H1 (cell line): ENCODE results near the gene CACNA1B. TPM values are rescaled to one million over a fixed set of nuclear protein-coding genes. Genes with fewer than 3 reads are reported as not detected.

Experiments
- CTCF ChIA-PET: fragments of 300-600 bp; sonication (Branson Sonifier 250); formaldehyde crosslinking; loops from one replicate; lab custom pipeline; 2021; ENCODE audit not compliant: partially characterized antibody; lab: Charles Lee
- POLR2A ChIA-PET: fragments of 300-600 bp; sonication (Branson Sonifier 250); formaldehyde crosslinking; loops from one replicate; lab custom pipeline; 2021; ENCODE audit warnings: inconsistent platforms; ENCODE audit not compliant: partially characterized antibody; lab: Charles Lee
- DNase-seq, 2 experiments: peaks; one replicate each; pipeline versions ENCODE4 v3.0.0 to v3.0.0-alpha.2; 2010 to 2022; ENCODE audit warnings: low spot score in 2 of 2, low read depth in 1 of 2, mixed read lengths in 1 of 2
- FAIRE-seq: peaks from 2 replicates; lab custom pipeline; 2011; peaks lifted over from hg19 to GRCh38; lab: Jason Lieb, UNC
- H2AFZ ChIP-seq: 2 replicates; pipeline ENCODE4 v1.8.1; 2012; ENCODE audit warnings: low read length, inconsistent platforms
- H2AK5ac ChIP-seq: 2 replicates; pipeline ENCODE4 v1.6.1; 2013; ENCODE audit warnings: low read depth, low read length
- H2BK120ac ChIP-seq: replicated peaks from 2 replicates; pipeline ENCODE3; 2013; ENCODE audit warnings: low read depth, low read length, inconsistent platforms
- H2BK12ac ChIP-seq: 2 replicates; pipeline ENCODE4 v1.6.1; 2013; ENCODE audit warnings: low read depth, low read length
- H2BK15ac ChIP-seq: 2 replicates; pipeline ENCODE4 v1.6.1; 2013; ENCODE audit warnings: low read length
- H2BK20ac ChIP-seq: 2 replicates; pipeline ENCODE4 v1.6.1; 2013; ENCODE audit warnings: low read length
- H2BK5ac ChIP-seq: 2 replicates; pipeline ENCODE4 v1.6.1; 2013; ENCODE audit warnings: low read depth, low read length
- H3K14ac ChIP-seq: 2 replicates; pipeline ENCODE4 v1.6.1; 2013; ENCODE audit warnings: inconsistent platforms; ENCODE audit not compliant: insufficient read length
- H3K18ac ChIP-seq: 2 replicates; pipeline ENCODE4 v1.6.1; 2013; ENCODE audit warnings: low read length; ENCODE audit errors: extremely low read depth
- H3K23ac ChIP-seq: 2 replicates; pipeline ENCODE4 v1.6.1; 2013; ENCODE audit warnings: inconsistent platforms; ENCODE audit not compliant: insufficient read length
- H3K23me2 ChIP-seq: 2 replicates; pipeline ENCODE4 v1.6.1; 2013; ENCODE audit warnings: low read depth, low read length
- H3K27ac ChIP-seq: 2 replicates; pipeline ENCODE4 v1.6.1; 2011; ENCODE audit warnings: low read depth, low read length, inconsistent platforms
- H3K27me3 ChIP-seq, 4 experiments: replicated peaks in 1 of 4; 1 replicate in 1 of 4; 2 replicates in 3 of 4; pipeline versions ENCODE4 v1.6.1 to v1.8.1; 2011 to 2013; ENCODE audit warnings: low read length in 3 of 4, mild to moderate bottlenecking in 3 of 4, inconsistent platforms in 2 of 4, mixed read lengths in 2 of 4, moderate library complexity in 1 of 4; ENCODE audit not compliant: control insufficient read depth in 3 of 4, insufficient read depth in 3 of 4; ENCODE audit errors: extremely low read depth in 1 of 4
- H3K36me3 ChIP-seq, 4 experiments: 2 replicates each; pipeline versions ENCODE4 v1.6.1 to v1.8.1; 2011 to 2013; ENCODE audit warnings: mild to moderate bottlenecking in 4 of 4, low read length in 3 of 4, moderate library complexity in 2 of 4, control low read depth in 1 of 4, inconsistent platforms in 1 of 4; ENCODE audit not compliant: insufficient read depth in 4 of 4, control insufficient read depth in 2 of 4
- H3K4ac ChIP-seq: replicated peaks from 2 replicates; pipeline ENCODE3; 2013; ENCODE audit warnings: low read length, low read depth, mixed read lengths, inconsistent platforms; ENCODE audit not compliant: insufficient read length
- H3K4me1 ChIP-seq, 4 experiments: replicated peaks in 1 of 4; 1 replicate in 1 of 4; 2 replicates in 3 of 4; pipeline versions ENCODE4 v1.6.1 to v1.8.1; 2011 to 2013; ENCODE audit warnings: low read length in 3 of 4, inconsistent platforms in 2 of 4, mixed read lengths in 1 of 4; ENCODE audit not compliant: insufficient read depth in 4 of 4, control insufficient read depth in 3 of 4
- H3K4me2 ChIP-seq, 2 experiments: 2 replicates each; pipeline versions ENCODE4 v1.6.1 to v1.8.1; 2011 to 2013; ENCODE audit warnings: low read depth in 2 of 2, low read length in 2 of 2, control low read depth in 1 of 2, inconsistent platforms in 1 of 2, mild to moderate bottlenecking in 1 of 2; ENCODE audit not compliant: insufficient read depth in 1 of 2
- H3K4me3 ChIP-seq, 4 experiments: fragments of 200-600, 300-600 bp in 1 of 4; sonication (generic), shearing (Covaris generic), sonication (Bioruptor Twin) in 1 of 4; 2 replicates each; pipeline versions ENCODE4 v1.5.1 to v1.8.1; 2011 to 2016; ENCODE audit warnings: low read length in 4 of 4, low read depth in 3 of 4, control low read depth in 2 of 4, inconsistent platforms in 2 of 4, mild to moderate bottlenecking in 2 of 4, mixed read lengths in 1 of 4, moderate library complexity in 1 of 4; ENCODE audit not compliant: insufficient read depth in 2 of 4; ENCODE audit errors: extremely low read depth in 1 of 4
- H3K56ac ChIP-seq: replicated peaks from 2 replicates; pipeline ENCODE3; 2013; ENCODE audit warnings: low read depth, mild to moderate bottlenecking, mixed read lengths, low read length, inconsistent platforms; ENCODE audit not compliant: insufficient read length
- H3K79me1 ChIP-seq: 2 replicates; pipeline ENCODE4 v1.6.1; 2013; ENCODE audit warnings: low read depth, low read length, control low read depth
- H3K79me2 ChIP-seq, 2 experiments: 2 replicates each; pipeline versions ENCODE4 v1.6.1 to v1.8.1; 2012 to 2013; ENCODE audit warnings: low read length in 2 of 2, mild to moderate bottlenecking in 2 of 2, inconsistent platforms in 1 of 2; ENCODE audit not compliant: insufficient read depth in 2 of 2, control insufficient read depth in 1 of 2
- H3K9ac ChIP-seq, 4 experiments: replicated peaks in 1 of 4; 1 replicate in 1 of 4; 2 replicates in 3 of 4; pipeline versions ENCODE4 v1.6.1 to v1.8.1; 2011 to 2013; ENCODE audit warnings: low read depth in 3 of 4, low read length in 3 of 4, control low read depth in 2 of 4, mild to moderate bottlenecking in 2 of 4, moderate library complexity in 2 of 4, inconsistent platforms in 1 of 4; ENCODE audit errors: extremely low read depth in 1 of 4
- H3K9me3 ChIP-seq, 2 experiments: 2 replicates each; pipeline versions ENCODE4 v1.6.1 to v1.8.1; 2012 to 2013; ENCODE audit warnings: mild to moderate bottlenecking in 2 of 2, moderate library complexity in 2 of 2, control low read depth in 1 of 2, inconsistent platforms in 1 of 2, low read depth in 1 of 2, low read length in 1 of 2, mixed read lengths in 1 of 2; ENCODE audit not compliant: insufficient read depth in 2 of 2
- H4K20me1 ChIP-seq, 2 experiments: replicated peaks in 1 of 2; 2 replicates each; pipeline versions ENCODE3 to v1.8.1; 2011 to 2013; ENCODE audit warnings: inconsistent platforms in 2 of 2, low read length in 2 of 2, mild to moderate bottlenecking in 1 of 2; ENCODE audit not compliant: insufficient read depth in 2 of 2, control insufficient read depth in 1 of 2
- H4K5ac ChIP-seq: 2 replicates; pipeline ENCODE4 v1.6.1; 2013; ENCODE audit warnings: low read length, low read depth, mixed read lengths, inconsistent platforms; ENCODE audit not compliant: insufficient read length
- H4K8ac ChIP-seq: 2 replicates; pipeline ENCODE4 v1.8.0; 2013; ENCODE audit warnings: mild to moderate bottlenecking, moderate library complexity, low read length, inconsistent platforms; ENCODE audit not compliant: insufficient read depth; ENCODE audit errors: extremely low read depth
- H4K91ac ChIP-seq: replicated peaks from 2 replicates; pipeline ENCODE3; 2013; ENCODE audit warnings: low read length, mixed read lengths, inconsistent platforms; ENCODE audit not compliant: insufficient read length
- CBX8 ChIP-seq: fragments of 300-800, 300-1000 bp; sonication (generic); IDR thresholded peaks from 2 replicates; pipeline ENCODE4 v1.7.1; 2016; ENCODE audit warnings: low read depth, low read length, borderline replicate concordance
- CEBPB ChIP-seq: IDR thresholded peaks from 2 replicates; pipeline ENCODE4 v1.6.1; 2012; ENCODE audit warnings: low read depth, low read length
- EP300 ChIP-seq, 2 experiments: IDR thresholded peaks; 1 replicate in 1 of 2; 2 replicates in 1 of 2; pipeline ENCODE4 v1.6.1; 2011 to 2012; ENCODE audit warnings: low read depth in 2 of 2, low read length in 2 of 2, mild to moderate bottlenecking in 2 of 2, borderline replicate concordance in 1 of 2, inconsistent platforms in 1 of 2, moderate library complexity in 1 of 2
- EZH2 ChIP-seq: fragments of 200-600 bp; sonication (generic); IDR thresholded peaks from 2 replicates; pipeline ENCODE4 v1.7.1; 2012; ENCODE audit warnings: low read depth, mild to moderate bottlenecking, moderate library complexity, low read length, inconsistent platforms; ENCODE audit not compliant: severe bottlenecking
- JUND ChIP-seq: IDR thresholded peaks from 2 replicates; pipeline ENCODE4 v1.6.1; 2011; ENCODE audit warnings: mild to moderate bottlenecking, improper control_type of control experiment, low read length
- KDM5A ChIP-seq: fragments of 200-600 bp; IDR thresholded peaks from 2 replicates; pipeline ENCODE4 v1.7.1; 2012; ENCODE audit warnings: mild to moderate bottlenecking, low read length, inconsistent platforms, mixed read lengths
- NANOG ChIP-seq: IDR thresholded peaks from 2 replicates; pipeline ENCODE4 v1.6.1; 2011; ENCODE audit warnings: low read length, low read depth, mild to moderate bottlenecking, inconsistent platforms; ENCODE audit not compliant: insufficient read depth, poor library complexity, severe bottlenecking
- PHF8 ChIP-seq: fragments of 200-600 bp; sonication (generic); conservative IDR thresholded peaks from 2 replicates; pipeline ENCODE4 v1.7.1; 2012; ENCODE audit warnings: low read depth, mild to moderate bottlenecking, inconsistent platforms, low read length, moderate library complexity
- RBBP5 ChIP-seq: IDR thresholded peaks from 2 replicates; pipeline ENCODE4 v1.7.1; 2012; ENCODE audit warnings: low read depth, mild to moderate bottlenecking, inconsistent platforms, low read length, moderate library complexity, borderline replicate concordance
- SUZ12 ChIP-seq: fragments of 200-600 bp; sonication (generic); IDR thresholded peaks from 2 replicates; pipeline ENCODE4 v1.6.1; 2012; ENCODE audit warnings: mild to moderate bottlenecking, inconsistent platforms, low read length, moderate library complexity, mixed read lengths
- WGBS, 2 experiments: shearing (Covaris generic) in 1 of 2; methylation state at CpG; one replicate each; pipeline versions ENCODE4 v1.1.6 to v1.1.7; 2013 to 2015; ENCODE audit warnings: low lambda C conversion rate in 2 of 2, mixed read lengths in 2 of 2, inconsistent platforms in 1 of 2, low coverage in 1 of 2, missing lambda C conversion rate in 1 of 2; ENCODE audit not compliant: insufficient replicate concordance in 2 of 2, insufficient coverage in 1 of 2, insufficient read length in 1 of 2; ENCODE audit errors: extremely low coverage in 1 of 2, missing lambda C conversion rate in 1 of 2; 5-methylcytosine and 5-hydroxymethylcytosine counted together
- polyA plus RNA-seq, 7 experiments: library from polyadenylated mRNA; depleted of rRNA in 3 of 7; stranded (reverse) in 5 of 7; unstranded in 2 of 7; fragments of >200 nt in 5 of 7; fragments of 200-250 nt in 2 of 7; gene quantifications; 1 replicate in 5 of 7; 2 replicates in 1 of 7; 4 replicates in 1 of 7; pipeline versions ENCODE4 v1.2.1 to v1.2.3, GENCODE V29; 2011 to 2013; ENCODE audit warnings: missing spikeins in 2 of 7, mixed read lengths in 2 of 7
- total RNA-seq: library from RNA; stranded (reverse); fragmentation: NEBNext Ultra II Directional; extraction: Animal tissue kit (Norgen Biotek cat#: 25700); gene quantifications from 2 replicates; pipeline ENCODE4 v1.2.1, GENCODE V29; 2021
- TF ChIP-seq, protein P1 (sequence below): IDR thresholded peaks from 2 replicates; pipeline ENCODE4 v1.6.1; 2012; ENCODE audit warnings: low read length, inconsistent platforms
- TF ChIP-seq, protein P2 (sequence below): IDR thresholded peaks from 2 replicates; pipeline ENCODE4 v1.6.1; 2012; ENCODE audit warnings: inconsistent platforms

The CACNA1B gene
- total and polyA plus RNA-seq, 2 of the 8 experiments (the other 6 are each of a cell fraction or from before 2014, with no cell fraction given) = 1.5 to 5.7 TPM

GRCh38 chr9:138117836-138118235, 240.3 kb downstream of the CACNA1B start:
- no peaks in the 10 kb centered on the region for H3K79me1 ChIP-seq
- FAIRE-seq = no peak
- no peaks in the 10 kb centered on the region for H4K20me1 ChIP-seq
- no peak overlapping the region for H3K4me3 ChIP-seq
- no peaks in the 10 kb centered on the region for H3K27me3 ChIP-seq
- no peak overlapping the region for H3K9ac ChIP-seq
- no peak overlapping the region for H2BK5ac ChIP-seq
- ChIA-PET CTCF (no interaction called here), POLR2A (no interaction called here)
- H3K9me3 ChIP-seq = peaks cover 67 to 97% of the 10 kb centered on the region in 2 experiments
- no peak overlapping the region for H3K23ac ChIP-seq
- no peak overlapping the region for H4K91ac ChIP-seq
- H2AFZ ChIP-seq = no peak overlapping the region
- H3K18ac ChIP-seq = no peak overlapping the region
- H4K8ac ChIP-seq = no peak overlapping the region
- no peaks in the 10 kb centered on the region for H3K4me1 ChIP-seq
- no peaks in the 10 kb centered on the region for H3K79me2 ChIP-seq
- no peak overlapping the region for H4K5ac ChIP-seq
- no peak overlapping the region for H3K27ac ChIP-seq
- peaks cover 0 to 6% (median 0%) of the 10 kb centered on the region in 4 experiments; a peak in 1 of 8 replicates for H3K36me3 ChIP-seq
- 88% methylated on average over 4 of the region's 6 CpGs; no CpG with 5 or more reads in 1 of the 2 experiments for WGBS, 2 experiments
- H2AK5ac ChIP-seq = no peak overlapping the region
- H3K4me2 ChIP-seq = no peak overlapping the region
- no peak overlapping the region for H3K14ac ChIP-seq
- H2BK120ac ChIP-seq = no peak overlapping the region
- DNase-seq = no peak
- H2BK15ac ChIP-seq = no peak overlapping the region
- H2BK20ac ChIP-seq = no peak overlapping the region
- no peak overlapping the region for H2BK12ac ChIP-seq
- no peak overlapping the region for H3K4ac ChIP-seq
- no peaks in the 10 kb centered on the region for H3K23me2 ChIP-seq
- no peak overlapping the region for H3K56ac ChIP-seq
- TF ChIP-seq CBX8 (no peak), RBBP5 (no peak), EP300 (IDR thresholded peaks at IDR 0.05; ENCODE audit: borderline replicate concordance in 1 of 2, low read depth in 2 of 2, low read length in 2 of 2) (no peak), KDM5A (no peak), SUZ12 (no peak), NANOG (no peak), PHF8 (no peak), JUND (no peak), CEBPB (no peak), EZH2 (no peak)
- TF ChIP-seq, protein P1, sequence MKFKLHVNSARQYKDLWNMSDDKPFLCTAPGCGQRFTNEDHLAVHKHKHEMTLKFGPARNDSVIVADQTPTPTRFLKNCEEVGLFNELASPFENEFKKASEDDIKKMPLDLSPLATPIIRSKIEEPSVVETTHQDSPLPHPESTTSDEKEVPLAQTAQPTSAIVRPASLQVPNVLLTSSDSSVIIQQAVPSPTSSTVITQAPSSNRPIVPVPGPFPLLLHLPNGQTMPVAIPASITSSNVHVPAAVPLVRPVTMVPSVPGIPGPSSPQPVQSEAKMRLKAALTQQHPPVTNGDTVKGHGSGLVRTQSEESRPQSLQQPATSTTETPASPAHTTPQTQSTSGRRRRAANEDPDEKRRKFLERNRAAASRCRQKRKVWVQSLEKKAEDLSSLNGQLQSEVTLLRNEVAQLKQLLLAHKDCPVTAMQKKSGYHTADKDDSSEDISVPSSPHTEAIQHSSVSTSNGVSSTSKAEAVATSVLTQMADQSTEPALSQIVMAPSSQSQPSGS = no peak
- TF ChIP-seq, protein P2, sequence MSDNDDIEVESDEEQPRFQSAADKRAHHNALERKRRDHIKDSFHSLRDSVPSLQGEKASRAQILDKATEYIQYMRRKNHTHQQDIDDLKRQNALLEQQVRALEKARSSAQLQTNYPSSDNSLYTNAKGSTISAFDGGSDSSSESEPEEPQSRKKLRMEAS = no peak
